ENCODE data around the gene FBXO36. TPM values are rescaled to one million over a fixed set of nuclear protein-coding genes. Genes with fewer than 3 reads are reported as not detected.

Gene FBXO36
- total RNA-seq, 4 donors from 2014 or later, result 4.7 to 17.9 (median 11.3) TPM

- Histone ChIP-seq H3K4me1 (no peaks in the 10 kb centered on the region), H3K4me3 (replicated peaks in 1 of 3) (no peak overlapping the region), H3K27me3 (no peaks in the 10 kb centered on the region), H3K27ac (no peak overlapping the region), H3K9me3 (no peaks in the 10 kb centered on the region), H3K36me3 (peaks cover 0 to 2% of the 10 kb centered on the region in 2 donors)
- intact Hi-C loops (cut with DNase I), result no loop called here
- 93% methylated on average over 3 of the region's 3 CpGs for WGBS, 2 donors
- no peak for DNase-seq
- TF ChIP-seq CTCF (IDR thresholded peaks at IDR 0.05), result no peak
- TF ChIP-seq POLR2A (IDR thresholded peaks at IDR 0.05), result no peak
Observed at GRCh38 chr2:229969921-229970320, 47.6 kb downstream of the FBXO36 start.

GRCh38 chr2:229970406-229970805, 48.1 kb downstream of the FBXO36 start:
- 93 to 97% methylated on average over 3 of the region's 3 CpGs for WGBS, 2 donors
- TF ChIP-seq CTCF (IDR thresholded peaks at IDR 0.05) (no peak), POLR2A (IDR thresholded peaks at IDR 0.05) (no peak)
- intact Hi-C loops (cut with DNase I), result no loop called here

GRCh38 chr2:229971298-229971790, 49.0 kb downstream of the FBXO36 start:
- no peak for DNase-seq
- H3K9me3 ChIP-seq, result no peaks in the 10 kb centered on the region
- intact Hi-C loops (cut with DNase I), result no loop called here
- H3K36me3 ChIP-seq, result peaks cover 0 to 2% of the 10 kb centered on the region in 2 donors
- no peak overlapping the region for H3K4me3 ChIP-seq (replicated peaks in 1 of 3)
- TF ChIP-seq CTCF (IDR thresholded peaks at IDR 0.05) (no peak), POLR2A (IDR thresholded peaks at IDR 0.05) (no peak)
- 91 to 96% methylated on average over 3 of the region's 3 CpGs for WGBS, 2 donors
- no peaks in the 10 kb centered on the region for H3K27me3 ChIP-seq
- H3K4me1 ChIP-seq, result no peaks in the 10 kb centered on the region
- H3K27ac ChIP-seq, result no peak overlapping the region

More at GRCh38 chr2:229970406-229970805, 48.1 kb downstream of the FBXO36 start:
- Histone ChIP-seq H3K4me1 (no peaks in the 10 kb centered on the region), H3K4me3 (replicated peaks in 1 of 3) (no peak overlapping the region), H3K36me3 (peaks cover 0 to 2% of the 10 kb centered on the region in 2 donors), H3K9me3 (no peaks in the 10 kb centered on the region), H3K27ac (no peak overlapping the region), H3K27me3 (no peaks in the 10 kb centered on the region)
- no peak for DNase-seq

GRCh38 chr2:229974266-229974665, 52.0 kb downstream of the FBXO36 start:
- DNase-seq, result no peak

More at GRCh38 chr2:229974266-229974665, 52.0 kb downstream of the FBXO36 start:
- Histone ChIP-seq H3K36me3 (peaks cover 0 to 2% of the 10 kb centered on the region in 2 donors), H3K27ac (no peak overlapping the region), H3K9me3 (no peaks in the 10 kb centered on the region), H3K4me1 (no peaks in the 10 kb centered on the region), H3K27me3 (no peaks in the 10 kb centered on the region), H3K4me3 (replicated peaks in 1 of 3) (no peak overlapping the region)
- 74 to 75% methylated on average over 6 of the region's 6 CpGs for WGBS, 2 donors
- intact Hi-C loops (cut with DNase I), result no loop called here
- TF ChIP-seq CTCF (IDR thresholded peaks at IDR 0.05) (no peak), POLR2A (IDR thresholded peaks at IDR 0.05) (no peak)

Measured in thyroid gland (tissue), 4 donors.